ENCODE data around the gene RBM12. TPM values are rescaled to one million over a fixed set of nuclear protein-coding genes. Genes with fewer than 3 reads are reported as not detected.

RBM12 gene
- total RNA-seq, 3 donors from 2014 or later (not counting 1 experiment from before 2014, with no cell fraction given): 80.9 to 112 (median 89.4) TPM

GRCh38 chr20:35681960-35682359, 17.3 kb upstream of the RBM12 start:
- no peak for DNase-seq
- Histone ChIP-seq H3K27ac (ENCODE audit: low read length) (no peak overlapping the region), H3K4me1 (ENCODE audit: control insufficient read depth, insufficient read depth, low read length) (no peaks in the 10 kb centered on the region), H3K4me3 (ENCODE audit: low read length) (no peak overlapping the region), H3K9me3 (ENCODE audit: control insufficient read depth, insufficient read depth, low read length) (no peaks in the 10 kb centered on the region), H3K27me3 (ENCODE audit: control insufficient read depth, insufficient read depth, low read length) (no peaks in the 10 kb centered on the region), H3K36me3 (ENCODE audit: control insufficient read depth, insufficient read depth, low read length) (peaks cover 18% of the 10 kb centered on the region)
- no peaks in the 10 kb centered on the region for H3K9me3 Mint-ChIP-seq
- WGBS (ENCODE audit: insufficient coverage): 100% methylated on average over 1 of the region's 1 CpG
- TF ChIP-seq, protein P1, sequence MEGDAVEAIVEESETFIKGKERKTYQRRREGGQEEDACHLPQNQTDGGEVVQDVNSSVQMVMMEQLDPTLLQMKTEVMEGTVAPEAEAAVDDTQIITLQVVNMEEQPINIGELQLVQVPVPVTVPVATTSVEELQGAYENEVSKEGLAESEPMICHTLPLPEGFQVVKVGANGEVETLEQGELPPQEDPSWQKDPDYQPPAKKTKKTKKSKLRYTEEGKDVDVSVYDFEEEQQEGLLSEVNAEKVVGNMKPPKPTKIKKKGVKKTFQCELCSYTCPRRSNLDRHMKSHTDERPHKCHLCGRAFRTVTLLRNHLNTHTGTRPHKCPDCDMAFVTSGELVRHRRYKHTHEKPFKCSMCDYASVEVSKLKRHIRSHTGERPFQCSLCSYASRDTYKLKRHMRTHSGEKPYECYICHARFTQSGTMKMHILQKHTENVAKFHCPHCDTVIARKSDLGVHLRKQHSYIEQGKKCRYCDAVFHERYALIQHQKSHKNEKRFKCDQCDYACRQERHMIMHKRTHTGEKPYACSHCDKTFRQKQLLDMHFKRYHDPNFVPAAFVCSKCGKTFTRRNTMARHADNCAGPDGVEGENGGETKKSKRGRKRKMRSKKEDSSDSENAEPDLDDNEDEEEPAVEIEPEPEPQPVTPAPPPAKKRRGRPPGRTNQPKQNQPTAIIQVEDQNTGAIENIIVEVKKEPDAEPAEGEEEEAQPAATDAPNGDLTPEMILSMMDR (IDR thresholded peaks at IDR 0.05): no peak
- H3K36me3 Mint-ChIP-seq: no peaks in the 10 kb centered on the region
- peaks cover 0 to 5% of the 10 kb centered on the region in 2 donors for H3K4me1 Mint-ChIP-seq
- H3K4me3 Mint-ChIP-seq: no peak overlapping the region
- intact Hi-C loops (cut with micrococcal nuclease): no loop called here
- ATAC-seq: no peak
- H3K27me3 Mint-ChIP-seq (ENCODE audit: low read depth in 2 of 2): no peaks in the 10 kb centered on the region
- H3K27ac Mint-ChIP-seq: no peak overlapping the region

GRCh38 chr20:35680452-35681183, 15.9 kb upstream of the RBM12 start:
- H3K27ac Mint-ChIP-seq: no peak overlapping the region
- intact Hi-C loops (cut with micrococcal nuclease): no loop called here
- WGBS (ENCODE audit: insufficient coverage): 46% methylated on average over 4 of the region's 4 CpGs
- Histone ChIP-seq H3K4me3 (ENCODE audit: low read length) (no peak overlapping the region), H3K4me1 (ENCODE audit: control insufficient read depth, insufficient read depth, low read length) (no peaks in the 10 kb centered on the region), H3K9me3 (ENCODE audit: control insufficient read depth, insufficient read depth, low read length) (no peaks in the 10 kb centered on the region), H3K27ac (ENCODE audit: low read length) (no peak overlapping the region), H3K27me3 (ENCODE audit: control insufficient read depth, insufficient read depth, low read length) (no peaks in the 10 kb centered on the region), H3K36me3 (ENCODE audit: control insufficient read depth, insufficient read depth, low read length) (peaks cover 14% of the 10 kb centered on the region)
- no peaks in the 10 kb centered on the region for H3K9me3 Mint-ChIP-seq
- H3K4me1 Mint-ChIP-seq: peaks cover 0 to 5% of the 10 kb centered on the region in 2 donors
- no peak overlapping the region for H3K4me3 Mint-ChIP-seq
- DNase-seq: no peak
- H3K36me3 Mint-ChIP-seq: no peaks in the 10 kb centered on the region
- H3K27me3 Mint-ChIP-seq (ENCODE audit: low read depth in 2 of 2): no peaks in the 10 kb centered on the region
- ATAC-seq: no peak
- TF ChIP-seq, protein P1 (IDR thresholded peaks at IDR 0.05): no peak

DNA sequence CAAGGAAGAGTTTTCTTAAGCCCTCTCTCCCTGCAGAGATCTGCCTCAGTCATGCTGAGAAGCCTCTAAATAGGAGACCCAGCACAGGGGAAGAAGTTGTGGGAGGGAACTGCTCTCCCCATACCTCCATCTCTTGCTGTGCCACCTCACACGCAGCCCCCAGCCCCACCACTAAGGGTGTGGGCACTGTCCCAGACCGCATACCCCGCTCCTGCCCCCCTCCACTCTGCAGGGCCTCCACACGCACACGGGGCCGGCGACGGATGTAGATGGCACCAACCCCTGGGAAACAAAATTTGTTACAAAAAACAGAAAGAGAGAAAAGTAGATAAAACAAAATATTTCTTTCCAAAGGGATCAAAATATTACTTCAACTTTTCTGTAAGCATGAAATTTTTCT, 10.2 kb upstream of the RBM12 start:
- Histone ChIP-seq H3K9me3 (ENCODE audit: control insufficient read depth, insufficient read depth, low read length) (no peaks in the 10 kb centered on the region), H3K4me1 (ENCODE audit: control insufficient read depth, insufficient read depth, low read length) (no peaks in the 10 kb centered on the region), H3K27ac (ENCODE audit: low read length) (no peak overlapping the region), H3K27me3 (ENCODE audit: control insufficient read depth, insufficient read depth, low read length) (no peaks in the 10 kb centered on the region), H3K36me3 (ENCODE audit: control insufficient read depth, insufficient read depth, low read length) (peaks cover 42% of the 10 kb centered on the region), H3K4me3 (ENCODE audit: low read length) (no peak overlapping the region)
- no peaks in the 10 kb centered on the region for H3K9me3 Mint-ChIP-seq
- no peaks in the 10 kb centered on the region for H3K27me3 Mint-ChIP-seq (ENCODE audit: low read depth in 2 of 2)
- TF ChIP-seq, protein P1 (IDR thresholded peaks at IDR 0.05): no peak
- H3K4me1 Mint-ChIP-seq: no peaks in the 10 kb centered on the region
- no peak overlapping the region for H3K27ac Mint-ChIP-seq
- no peak overlapping the region for H3K4me3 Mint-ChIP-seq
- 96% methylated on average over 5 of the region's 8 CpGs for WGBS (ENCODE audit: insufficient coverage)
- no peak for DNase-seq
- intact Hi-C loops (cut with micrococcal nuclease): no loop called here
- peaks cover 14% of the 10 kb centered on the region for H3K36me3 Mint-ChIP-seq
- no peak for ATAC-seq

DNA sequence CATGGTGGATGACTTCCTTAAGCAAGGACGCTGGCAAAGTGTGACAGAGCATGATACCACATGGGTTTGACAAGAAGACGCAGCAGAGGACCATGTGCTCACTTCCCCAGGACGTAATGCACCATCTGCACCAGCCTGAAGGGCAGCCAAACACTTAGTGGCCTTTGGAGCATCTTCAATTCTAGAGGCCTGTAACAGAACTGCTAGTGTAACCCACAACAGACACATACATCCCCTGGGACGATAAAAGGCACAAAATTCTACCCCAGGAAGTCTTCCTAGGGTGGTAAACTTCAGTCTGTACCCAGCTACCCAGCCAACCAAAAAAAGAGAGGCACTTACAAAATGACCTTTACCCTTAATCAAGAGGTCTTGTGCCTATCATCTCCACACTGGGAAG, 9.2 kb upstream of the RBM12 start:
- Histone ChIP-seq H3K4me3 (ENCODE audit: low read length) (no peak overlapping the region), H3K9me3 (ENCODE audit: control insufficient read depth, insufficient read depth, low read length) (no peaks in the 10 kb centered on the region), H3K27me3 (ENCODE audit: control insufficient read depth, insufficient read depth, low read length) (no peaks in the 10 kb centered on the region), H3K27ac (ENCODE audit: low read length) (no peak overlapping the region), H3K36me3 (ENCODE audit: control insufficient read depth, insufficient read depth, low read length) (peaks cover 48% of the 10 kb centered on the region), H3K4me1 (ENCODE audit: control insufficient read depth, insufficient read depth, low read length) (no peaks in the 10 kb centered on the region)
- intact Hi-C loops (cut with micrococcal nuclease): no loop called here
- Mint-ChIP-seq H3K36me3 (peaks cover 17% of the 10 kb centered on the region), H3K4me3 (no peak overlapping the region), H3K27ac (no peak overlapping the region), H3K4me1 (no peaks in the 10 kb centered on the region), H3K27me3 (ENCODE audit: low read depth in 2 of 2) (no peaks in the 10 kb centered on the region), H3K9me3 (no peaks in the 10 kb centered on the region)
- DNase-seq (no peak), ATAC-seq (no peak)
- TF ChIP-seq, protein P1 (IDR thresholded peaks at IDR 0.05): no peak
- 85% methylated on average over 4 of the region's 4 CpGs for WGBS (ENCODE audit: insufficient coverage)

Measured in natural killer cell (primary cell).